MCF 10A (cell line): ENCODE results near the gene PDE8B. TPM values are rescaled to one million over a fixed set of nuclear protein-coding genes. Genes with fewer than 3 reads are reported as not detected.

Source experiments
- BruUV-seq: library from RNA; stranded (reverse); fragments of 400-500 nt; replicated peaks from 2 replicates; lab custom pipeline; 2021; lab: Mats Ljungman, UMichigan
- CTCF ChIA-PET: fragments of 300-600 bp; sonication (Branson Sonifier 250); formaldehyde crosslinking; extraction: SDS; loops from one replicate; lab custom pipeline; 2021; ENCODE audit warnings: antibody characterized with exemption, inconsistent platforms; lab: Yijun Ruan, JAX
- POLR2A ChIA-PET: fragments of 300-600, 350-650 bp; sonication (Branson Sonifier 250); formaldehyde crosslinking; extraction: SDS; loops from one replicate; lab custom pipeline; 2020; ENCODE audit warnings: antibody characterized with exemption, inconsistent platforms; lab: Yijun Ruan, JAX
- DNase-seq: peaks from one replicate; pipeline ENCODE4 v3.0.0-alpha.2; 2018; ENCODE audit not compliant: unreplicated experiment
- H3K27ac Mint-ChIP-seq: one replicate; pipeline ENCODE4 v1.8.0; 2022; ENCODE audit warnings: mild to moderate bottlenecking, low read depth, mixed read lengths; ENCODE audit not compliant: unreplicated experiment
- H3K27me3 Mint-ChIP-seq: one replicate; pipeline ENCODE4 v1.8.0; 2022; ENCODE audit warnings: mixed read lengths; ENCODE audit not compliant: insufficient read depth, unreplicated experiment
- H3K36me3 Mint-ChIP-seq: one replicate; pipeline ENCODE4 v1.8.0; 2022; ENCODE audit warnings: mild to moderate bottlenecking, moderate library complexity, mixed read lengths; ENCODE audit not compliant: insufficient read depth, unreplicated experiment
- H3K4me1 Mint-ChIP-seq: one replicate; pipeline ENCODE4 v1.8.0; 2022; ENCODE audit warnings: mixed read lengths; ENCODE audit not compliant: insufficient read depth, unreplicated experiment
- H3K4me3 Mint-ChIP-seq: one replicate; pipeline ENCODE4 v1.8.0; 2022; ENCODE audit warnings: mild to moderate bottlenecking, moderate library complexity, mixed read lengths; ENCODE audit not compliant: unreplicated experiment
- H3K9me3 Mint-ChIP-seq: one replicate; pipeline ENCODE4 v1.8.0; 2022; ENCODE audit warnings: mixed read lengths; ENCODE audit not compliant: unreplicated experiment
- intact Hi-C: fragments of 100-400 bp; cut with micrococcal nuclease; formaldehyde crosslinking; loops from 2 replicates; pipeline ENCODE4 v1.14.1; 2022
- total RNA-seq: library from RNA; stranded (reverse); gene quantifications from 2 replicates; pipeline ENCODE4 v1.2.3, GENCODE V29; 2022
- TF ChIP-seq, protein P1 (sequence below): fragments of 200-600 bp; IDR thresholded peaks from one replicate; pipeline ENCODE4 v1.8.0; 2022; ENCODE audit warnings: antibody characterized with exemption, mild to moderate bottlenecking; ENCODE audit not compliant: unreplicated experiment

Gene PDE8B
- total RNA-seq, 1 experiment from 2014 or later, result not detected

GRCh38 chr5:77430726-77431125 lies 220.2 kb downstream of the PDE8B start:
- CTCF ChIA-PET, result no interaction called here
- Mint-ChIP-seq H3K9me3 (no peaks in the 10 kb centered on the region), H3K27ac (no peak overlapping the region), H3K36me3 (peaks cover 71% of the 10 kb centered on the region), H3K27me3 (no peaks in the 10 kb centered on the region), H3K4me1 (no peaks in the 10 kb centered on the region), H3K4me3 (no peak overlapping the region)
- POLR2A ChIA-PET, result no interaction called here
- DNase-seq, result no peak
- TF ChIP-seq, protein P1, sequence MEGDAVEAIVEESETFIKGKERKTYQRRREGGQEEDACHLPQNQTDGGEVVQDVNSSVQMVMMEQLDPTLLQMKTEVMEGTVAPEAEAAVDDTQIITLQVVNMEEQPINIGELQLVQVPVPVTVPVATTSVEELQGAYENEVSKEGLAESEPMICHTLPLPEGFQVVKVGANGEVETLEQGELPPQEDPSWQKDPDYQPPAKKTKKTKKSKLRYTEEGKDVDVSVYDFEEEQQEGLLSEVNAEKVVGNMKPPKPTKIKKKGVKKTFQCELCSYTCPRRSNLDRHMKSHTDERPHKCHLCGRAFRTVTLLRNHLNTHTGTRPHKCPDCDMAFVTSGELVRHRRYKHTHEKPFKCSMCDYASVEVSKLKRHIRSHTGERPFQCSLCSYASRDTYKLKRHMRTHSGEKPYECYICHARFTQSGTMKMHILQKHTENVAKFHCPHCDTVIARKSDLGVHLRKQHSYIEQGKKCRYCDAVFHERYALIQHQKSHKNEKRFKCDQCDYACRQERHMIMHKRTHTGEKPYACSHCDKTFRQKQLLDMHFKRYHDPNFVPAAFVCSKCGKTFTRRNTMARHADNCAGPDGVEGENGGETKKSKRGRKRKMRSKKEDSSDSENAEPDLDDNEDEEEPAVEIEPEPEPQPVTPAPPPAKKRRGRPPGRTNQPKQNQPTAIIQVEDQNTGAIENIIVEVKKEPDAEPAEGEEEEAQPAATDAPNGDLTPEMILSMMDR, result no peak
- intact Hi-C loops, result no loop called here
- BruUV-seq, result no TSS peak

GRCh38 chr5:77431286-77431685 lies 220.8 kb downstream of the PDE8B start:
- CTCF ChIA-PET, result interaction anchor here (0.5 kb wide), 1 partner anchor 60 kb away, joined by 3 read pairs; no protein-coding TSS in a partner anchor
- Mint-ChIP-seq H3K27me3 (no peaks in the 10 kb centered on the region), H3K9me3 (no peaks in the 10 kb centered on the region), H3K4me1 (no peaks in the 10 kb centered on the region), H3K27ac (no peak overlapping the region), H3K36me3 (peaks cover 70% of the 10 kb centered on the region), H3K4me3 (no peak overlapping the region)
- POLR2A ChIA-PET, result no interaction called here
- intact Hi-C loops, result no loop called here
- no TSS peak for BruUV-seq
- TF ChIP-seq, protein P1, result no peak
- DNase-seq, result peak; percentile 8

- Mint-ChIP-seq H3K27me3 (no peaks in the 10 kb centered on the region), H3K4me1 (no peaks in the 10 kb centered on the region), H3K4me3 (no peak overlapping the region), H3K27ac (no peak overlapping the region), H3K9me3 (no peaks in the 10 kb centered on the region), H3K36me3 (peaks cover 70% of the 10 kb centered on the region)
- intact Hi-C loops, result no loop called here
- BruUV-seq, result no TSS peak
- TF ChIP-seq, protein P1, result no peak
- DNase-seq, result no peak
- POLR2A ChIA-PET, result interaction anchor here (0.8 kb wide), 1 partner anchor 12 kb away, joined by 3 read pairs; no protein-coding TSS in a partner anchor
- CTCF ChIA-PET, result interaction anchor here (0.5 to 1.5 kb wide), 3 partner anchors 60 to 288 kb away, joined by 3 to 9 read pairs (median 4); no protein-coding TSS in a partner anchor
Measured at GRCh38 chr5:77431719-77432118, 221.2 kb downstream of the PDE8B start.

DNA sequence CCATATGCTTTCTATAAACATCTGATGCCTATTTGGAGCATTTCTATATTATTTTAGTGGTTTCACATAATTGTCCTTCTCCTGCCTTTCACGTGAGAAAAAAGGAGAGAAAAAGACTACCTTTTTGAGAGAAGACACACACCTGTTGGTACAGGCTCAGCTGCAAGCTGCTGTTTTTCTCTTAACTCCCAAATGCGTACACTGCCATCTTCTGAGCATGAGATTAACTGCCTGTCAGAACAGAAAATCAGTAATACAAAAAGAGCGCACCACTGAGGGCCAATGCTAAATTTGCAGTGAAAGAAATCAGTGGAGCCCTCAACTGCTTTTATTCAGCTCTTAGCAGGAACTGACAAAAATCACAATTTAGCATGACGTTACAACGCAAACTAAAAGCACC lies 226.7 kb downstream of the PDE8B start:
- no TSS peak for BruUV-seq
- DNase-seq, result no peak
- Mint-ChIP-seq H3K27me3 (no peaks in the 10 kb centered on the region), H3K4me1 (no peaks in the 10 kb centered on the region), H3K27ac (no peak overlapping the region), H3K9me3 (no peaks in the 10 kb centered on the region), H3K4me3 (no peak overlapping the region), H3K36me3 (peaks cover 67% of the 10 kb centered on the region)
- ChIA-PET CTCF (interaction anchor here (0.6 to 2.6 kb wide), 12 partner anchors 11 to 833 kb away, joined by 3 to 16 read pairs (median 4); no protein-coding TSS in a partner anchor), POLR2A (interaction anchor here (1.0 kb wide), 1 partner anchor 292 kb away, joined by 6 read pairs; no protein-coding TSS in a partner anchor)
- intact Hi-C loops, result loop anchor here (1.0 kb wide), 1 partner anchor 293 kb away; no protein-coding TSS in a partner anchor
- TF ChIP-seq, protein P1, result no peak
